CD14-positive monocyte (primary cell): ENCODE results near the gene MAPK4. TPM values are rescaled to one million over a fixed set of nuclear protein-coding genes. Genes with fewer than 3 reads are reported as not detected.

ENCODE experiments used
- DNase-seq, 3 donors: peaks; one replicate each; pipeline ENCODE4 v3.0.0-alpha.2; 2011 to 2022
- H2AFZ ChIP-seq: 2 replicates; pipeline ENCODE4 v1.6.0; 2012; ENCODE audit warnings: mild to moderate bottlenecking, low read depth, low read length, inconsistent platforms; ENCODE audit not compliant: insufficient read depth, poor library complexity, severe bottlenecking
- H3K27ac ChIP-seq, 2 donors: 1 replicate in 1 of 2; 2 replicates in 1 of 2; pipeline ENCODE4 v1.5.1; 2012 to 2013; ENCODE audit warnings: low read length in 2 of 2, control low read depth in 1 of 2, inconsistent platforms in 1 of 2, low read depth in 1 of 2, mild to moderate bottlenecking in 1 of 2
- H3K27me3 ChIP-seq, 2 donors: one replicate each; pipeline versions ENCODE4 v1.6.0 to v1.6.1; 2011 to 2013; ENCODE audit warnings: low read length in 2 of 2; ENCODE audit not compliant: control insufficient read depth in 2 of 2, insufficient read depth in 2 of 2
- H3K36me3 ChIP-seq, 2 donors: replicated peaks in 1 of 2; 1 replicate in 1 of 2; 2 replicates in 1 of 2; pipeline versions ENCODE4 v1.5.1 to v1.6.1; 2012 to 2013; ENCODE audit warnings: low read length in 2 of 2, control low read depth in 1 of 2, inconsistent platforms in 1 of 2, mild to moderate bottlenecking in 1 of 2; ENCODE audit not compliant: insufficient read depth in 2 of 2, control insufficient read depth in 1 of 2
- H3K4me1 ChIP-seq, 2 donors: 1 replicate in 1 of 2; 2 replicates in 1 of 2; pipeline versions ENCODE4 v1.5.1 to v1.6.1; 2012 to 2013; ENCODE audit warnings: low read length in 2 of 2, control low read depth in 1 of 2, inconsistent platforms in 1 of 2, mild to moderate bottlenecking in 1 of 2, moderate library complexity in 1 of 2; ENCODE audit not compliant: insufficient read depth in 2 of 2, control insufficient read depth in 1 of 2
- H3K4me2 ChIP-seq: replicated peaks from 2 replicates; pipeline ENCODE3; 2012; ENCODE audit warnings: low read length, moderate library complexity, mild to moderate bottlenecking; ENCODE audit not compliant: poor library complexity, severe bottlenecking; ENCODE audit errors: extremely low read depth
- H3K4me3 ChIP-seq, 3 experiments: fragments of 200-600 bp in 1 of 3; sonication (generic) in 1 of 3; replicated peaks in 1 of 3; 1 replicate in 2 of 3; 2 replicates in 1 of 3; pipeline ENCODE4 v1.5.1; 2011 to 2013; ENCODE audit warnings: low read length in 3 of 3, mild to moderate bottlenecking in 3 of 3, control low read depth in 2 of 3, low read depth in 2 of 3, inconsistent platforms in 1 of 3, moderate library complexity in 1 of 3
- H3K79me2 ChIP-seq: 2 replicates; pipeline ENCODE4 v1.6.0; 2012; ENCODE audit warnings: mild to moderate bottlenecking, control low read depth, inconsistent platforms, low read length, moderate library complexity; ENCODE audit not compliant: insufficient read depth
- H3K9ac ChIP-seq: 2 replicates; pipeline ENCODE4 v1.6.0; 2017; ENCODE audit warnings: low read length, mild to moderate bottlenecking; ENCODE audit not compliant: insufficient read depth, poor library complexity, severe bottlenecking
- H3K9me3 ChIP-seq, 2 donors: replicated peaks in 1 of 2; 1 replicate in 1 of 2; 2 replicates in 1 of 2; pipeline versions ENCODE4 v1.5.1 to v1.6.1; 2012 to 2013; ENCODE audit warnings: low read length in 2 of 2, control low read depth in 1 of 2; ENCODE audit not compliant: control insufficient read depth in 1 of 2, insufficient read depth in 1 of 2
- H4K20me1 ChIP-seq: 2 replicates; pipeline ENCODE4 v1.6.0; 2012; ENCODE audit warnings: mild to moderate bottlenecking, low read length, control low read depth, moderate library complexity; ENCODE audit not compliant: insufficient read depth
- H3K27ac Mint-ChIP-seq, 7 donors: one replicate each; pipeline ENCODE4 v1.8.0; 2020; ENCODE audit warnings: mild to moderate bottlenecking in 7 of 7, mixed read lengths in 7 of 7, moderate library complexity in 6 of 7, inconsistent platforms in 2 of 7
- H3K27me3 Mint-ChIP-seq, 3 donors: one replicate each; pipeline ENCODE4 v1.8.0; 2021 to 2022; ENCODE audit warnings: low read depth in 3 of 3, mild to moderate bottlenecking in 3 of 3, mixed read lengths in 3 of 3, moderate library complexity in 3 of 3, inconsistent platforms in 1 of 3
- H3K36me3 Mint-ChIP-seq, 2 donors: one replicate each; pipeline ENCODE4 v1.8.0; 2020; ENCODE audit warnings: mixed read lengths in 2 of 2, inconsistent platforms in 1 of 2, mild to moderate bottlenecking in 1 of 2
- H3K4me1 Mint-ChIP-seq: one replicate; pipeline ENCODE4 v1.8.0; 2020; ENCODE audit warnings: mild to moderate bottlenecking, mixed read lengths
- H3K4me3 Mint-ChIP-seq, 2 donors: one replicate each; pipeline ENCODE4 v1.8.0; 2020; ENCODE audit warnings: mild to moderate bottlenecking in 2 of 2, mixed read lengths in 2 of 2, moderate library complexity in 1 of 2
- H3K9me3 Mint-ChIP-seq, 7 donors: one replicate each; pipeline ENCODE4 v1.8.0; 2020 to 2022; ENCODE audit warnings: mixed read lengths in 7 of 7, mild to moderate bottlenecking in 6 of 7, moderate library complexity in 6 of 7, inconsistent platforms in 2 of 7
- WGBS: methylation state at CpG from one replicate; pipeline ENCODE4 v1.1.5; 2013; ENCODE audit warnings: missing lambda C conversion rate; ENCODE audit not compliant: insufficient coverage; 5-methylcytosine and 5-hydroxymethylcytosine counted together
- intact Hi-C, 2 donors: fragments of 100-400 bp; cut with micrococcal nuclease; formaldehyde crosslinking; loops; one replicate each; pipeline versions ENCODE4 v1.15.0 to v1.15.1; 2023
- polyA plus RNA-seq, 3 donors: library from polyadenylated mRNA; depleted of rRNA in 1 of 3; unstranded in 2 of 3; stranded (reverse) in 1 of 3; fragments of 300-500 nt in 2 of 3; fragments of >200 nt in 1 of 3; fragmentation: Illumina TruSeq in 2 of 3; gene quantifications; 1 replicate in 2 of 3; 2 replicates in 1 of 3; pipeline ENCODE4 v1.2.3, GENCODE V29; 2012 to 2021
- TF ChIP-seq, protein P1 (sequence below): fragments of 200-600 bp; IDR thresholded peaks from one replicate; pipeline ENCODE4 v1.8.0; 2022; ENCODE audit warnings: antibody characterized with exemption, mild to moderate bottlenecking

Gene MAPK4
- polyA plus RNA-seq, 3 donors: not detected

GRCh38 chr18:50745945-50746344 lies 186.1 kb downstream of the MAPK4 start:
- no peak for DNase-seq
- no peaks in the 10 kb centered on the region for H4K20me1 ChIP-seq
- no peak overlapping the region for H3K9ac ChIP-seq
- Mint-ChIP-seq H3K4me1 (no peaks in the 10 kb centered on the region), H3K4me3 (no peak overlapping the region), H3K27ac (no peak overlapping the region), H3K9me3 (peaks cover 0 to 14% (median 9%) of the 10 kb centered on the region in 7 donors), H3K27me3 (peaks cover 6% of the 10 kb centered on the region in 3 donors), H3K36me3 (no peaks in the 10 kb centered on the region)
- H3K27ac ChIP-seq: no peak overlapping the region
- TF ChIP-seq, protein P1, sequence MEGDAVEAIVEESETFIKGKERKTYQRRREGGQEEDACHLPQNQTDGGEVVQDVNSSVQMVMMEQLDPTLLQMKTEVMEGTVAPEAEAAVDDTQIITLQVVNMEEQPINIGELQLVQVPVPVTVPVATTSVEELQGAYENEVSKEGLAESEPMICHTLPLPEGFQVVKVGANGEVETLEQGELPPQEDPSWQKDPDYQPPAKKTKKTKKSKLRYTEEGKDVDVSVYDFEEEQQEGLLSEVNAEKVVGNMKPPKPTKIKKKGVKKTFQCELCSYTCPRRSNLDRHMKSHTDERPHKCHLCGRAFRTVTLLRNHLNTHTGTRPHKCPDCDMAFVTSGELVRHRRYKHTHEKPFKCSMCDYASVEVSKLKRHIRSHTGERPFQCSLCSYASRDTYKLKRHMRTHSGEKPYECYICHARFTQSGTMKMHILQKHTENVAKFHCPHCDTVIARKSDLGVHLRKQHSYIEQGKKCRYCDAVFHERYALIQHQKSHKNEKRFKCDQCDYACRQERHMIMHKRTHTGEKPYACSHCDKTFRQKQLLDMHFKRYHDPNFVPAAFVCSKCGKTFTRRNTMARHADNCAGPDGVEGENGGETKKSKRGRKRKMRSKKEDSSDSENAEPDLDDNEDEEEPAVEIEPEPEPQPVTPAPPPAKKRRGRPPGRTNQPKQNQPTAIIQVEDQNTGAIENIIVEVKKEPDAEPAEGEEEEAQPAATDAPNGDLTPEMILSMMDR: no peak
- no peaks in the 10 kb centered on the region for H3K27me3 ChIP-seq
- no peak overlapping the region for H3K4me3 ChIP-seq
- H3K4me1 ChIP-seq: no peaks in the 10 kb centered on the region
- no peak overlapping the region for H2AFZ ChIP-seq
- H3K79me2 ChIP-seq: no peaks in the 10 kb centered on the region
- H3K4me2 ChIP-seq: no peak overlapping the region
- no peaks in the 10 kb centered on the region for H3K36me3 ChIP-seq
- intact Hi-C loops: no loop called here
- WGBS: 100% methylated on average over 2 of the region's 5 CpGs
- peaks cover 0 to 7% of the 10 kb centered on the region in 2 donors for H3K9me3 ChIP-seq

GRCh38 chr18:50747849-50748242 lies 188.0 kb downstream of the MAPK4 start:
- Histone ChIP-seq H3K4me1 (no peaks in the 10 kb centered on the region), H3K4me2 (no peak overlapping the region), H4K20me1 (no peaks in the 10 kb centered on the region), H3K4me3 (no peak overlapping the region), H3K27ac (no peak overlapping the region), H3K36me3 (no peaks in the 10 kb centered on the region), H3K79me2 (no peaks in the 10 kb centered on the region), H2AFZ (no peak overlapping the region), H3K9me3 (peaks cover 0 to 3% of the 10 kb centered on the region in 2 donors), H3K27me3 (no peaks in the 10 kb centered on the region), H3K9ac (no peak overlapping the region)
- 40% methylated on average over 1 of the region's 1 CpG for WGBS
- intact Hi-C loops: no loop called here
- Mint-ChIP-seq H3K27ac (no peak overlapping the region), H3K9me3 (peaks cover 0 to 9% (median 6%) of the 10 kb centered on the region in 7 donors), H3K4me3 (no peak overlapping the region), H3K4me1 (no peaks in the 10 kb centered on the region), H3K27me3 (peaks cover 4 to 6% (median 6%) of the 10 kb centered on the region in 3 donors), H3K36me3 (no peaks in the 10 kb centered on the region)
- no peak for DNase-seq
- TF ChIP-seq, protein P1: no peak
